ENCODE results near the gene RXRA.

Gene RXRA

GRCh38 chr9:134325096-134325812, 1.0 kb upstream of the RXRA start:
- DNase-seq, result no peak

- DNase-seq, result no peak
Measured at GRCh38 chr9:134326724-134327601, 708 bp downstream of the RXRA start.

- DNase-seq, result no peak
Measured at GRCh38 chr9:134327671-134328231, 1.5 kb downstream of the RXRA start.

GRCh38 chr9:134328341-134328840, 2.1 kb downstream of the RXRA start:
- DNase-seq, result no peak

GRCh38 chr9:134328841-134329575, 2.8 kb downstream of the RXRA start:
- no peak for DNase-seq

GRCh38 chr9:134329576-134329855, 3.3 kb downstream of the RXRA start:
- no peak for DNase-seq

GRCh38 chr9:134329886-134330285, 3.6 kb downstream of the RXRA start:
- no peak for DNase-seq

- no peak for DNase-seq
Measured at GRCh38 chr9:134330590-134330989, 4.3 kb downstream of the RXRA start.

- DNase-seq, result no peak
Measured at GRCh38 chr9:134331186-134332025, 5.2 kb downstream of the RXRA start.

- no peak for DNase-seq
Measured at GRCh38 chr9:134332266-134332665, 6.0 kb downstream of the RXRA start.

- no peak for DNase-seq
Measured at GRCh38 chr9:134332841-134333233, 6.6 kb downstream of the RXRA start.

- peak; percentile 26 for DNase-seq
Measured at GRCh38 chr9:134333234-134333873, 7.1 kb downstream of the RXRA start.

GRCh38 chr9:134333874-134334581, 7.8 kb downstream of the RXRA start:
- no peak for DNase-seq

- no peak for DNase-seq
Measured at GRCh38 chr9:134335061-134335460, 8.8 kb downstream of the RXRA start.

GRCh38 chr9:134335486-134336220, 9.4 kb downstream of the RXRA start:
- no peak for DNase-seq

- no peak for DNase-seq
Measured at GRCh38 chr9:134336228-134336627, 10.0 kb downstream of the RXRA start.

GRCh38 chr9:134336924-134337323, 10.7 kb downstream of the RXRA start:
- DNase-seq, result no peak

- DNase-seq, result no peak
Measured at GRCh38 chr9:134337469-134337868, 11.2 kb downstream of the RXRA start.

GRCh38 chr9:134338394-134339182, 12.3 kb downstream of the RXRA start:
- no peak for DNase-seq
